PC-3 (cell line): ENCODE results near the gene TLR8. TPM values are rescaled to one million over a fixed set of nuclear protein-coding genes. Genes with fewer than 3 reads are reported as not detected.

ENCODE experiments used
- ATAC-seq: fragments of 200-7000 bp; cut with Tn5 transposase; 2 replicates; pipeline ENCODE4 v1.9.1; 2020; ENCODE audit warnings: mild to moderate bottlenecking, moderate library complexity
- BruUV-seq: library from RNA; stranded (reverse); fragments of 400-500 nt; replicated peaks from 2 replicates; lab custom pipeline; 2021; lab: Mats Ljungman, UMichigan
- CTCF ChIA-PET: fragments of 300-600 bp; sonication (Branson Sonifier 250); formaldehyde crosslinking; loops from one replicate; lab custom pipeline; 2022; ENCODE audit warnings: antibody characterized with exemption; lab: Charles Lee
- POLR2A ChIA-PET: fragments of 300-600 bp; sonication (Branson Sonifier 250); formaldehyde crosslinking; loops from one replicate; lab custom pipeline; 2022; ENCODE audit warnings: antibody characterized with exemption; ENCODE audit not compliant: unreplicated experiment; lab: Charles Lee
- DNase-seq: peaks from one replicate; pipeline ENCODE4 v3.0.0-alpha.2; 2015
- H2AFZ ChIP-seq: fragments of 300-600 bp; sonication (generic); 2 replicates; pipeline ENCODE4 v1.6.0; 2016; ENCODE audit warnings: antibody characterized with exemption, low read length
- H3F3A ChIP-seq: fragments of 300-600 bp; sonication (generic); one replicate; pipeline ENCODE4 v1.6.0; 2017; ENCODE audit warnings: antibody characterized with exemption, low read length, control low read depth, mild to moderate bottlenecking; ENCODE audit not compliant: unreplicated experiment
- H3K27ac ChIP-seq: fragments of 300-600 bp; sonication (generic); 2 replicates; pipeline ENCODE4 v1.5.1; 2016; ENCODE audit warnings: mild to moderate bottlenecking, low read length
- H3K27me3 ChIP-seq: fragments of 300-600 bp; sonication (generic); 2 replicates; pipeline ENCODE4 v1.6.1; 2016; ENCODE audit warnings: low read length, mixed read lengths
- H3K36me3 ChIP-seq: fragments of 300-600 bp; sonication (generic); 2 replicates; pipeline ENCODE4 v1.6.1; 2016; ENCODE audit warnings: low read depth, mixed run types, low read length, mixed read lengths
- H3K4me1 ChIP-seq: fragments of 300-600 bp; sonication (generic); 2 replicates; pipeline ENCODE4 v1.5.1; 2016; ENCODE audit warnings: low read length; ENCODE audit not compliant: insufficient read depth
- H3K4me2 ChIP-seq: fragments of 300-600 bp; sonication (generic); 2 replicates; pipeline ENCODE4 v1.6.0; 2016; ENCODE audit warnings: low read length
- H3K4me3 ChIP-seq: fragments of 300-600 bp; sonication (generic); 2 replicates; pipeline ENCODE4 v1.5.1; 2016; ENCODE audit warnings: mild to moderate bottlenecking, low read length, mixed read lengths
- H3K79me2 ChIP-seq: fragments of 300-600 bp; sonication (generic); 2 replicates; pipeline ENCODE4 v1.6.1; 2017; ENCODE audit warnings: low read length, mixed read lengths
- H3K9ac ChIP-seq: fragments of 300-600 bp; sonication (generic); 2 replicates; pipeline ENCODE4 v1.6.0; 2016; ENCODE audit warnings: mild to moderate bottlenecking, low read length
- H3K9me2 ChIP-seq: fragments of 300-600 bp; sonication (generic); replicated peaks from 2 replicates; pipeline ENCODE4 v1.6.1; 2016; ENCODE audit warnings: mixed run types, low read length, mixed read lengths
- H3K9me3 ChIP-seq: fragments of 300-600 bp; sonication (generic); 2 replicates; pipeline ENCODE4 v1.6.1; 2016; ENCODE audit warnings: low read length, mixed read lengths
- H4K20me1 ChIP-seq: fragments of 300-600 bp; sonication (generic); 2 replicates; pipeline ENCODE4 v1.6.1; 2016; ENCODE audit warnings: low read length, mixed read lengths
- CTCF ChIP-seq: fragments of 300-600 bp; sonication (generic); conservative IDR thresholded peaks from 2 replicates; pipeline ENCODE4 v1.5.1; 2017; ENCODE audit warnings: antibody characterized with exemption, low read depth, mild to moderate bottlenecking, low read length
- EZH2 ChIP-seq: fragments of 300-600 bp; sonication (generic); IDR thresholded peaks from one replicate; pipeline ENCODE4 v1.6.1; 2017; ENCODE audit warnings: antibody characterized with exemption, mild to moderate bottlenecking, low read length; ENCODE audit not compliant: unreplicated experiment
- EZH2phosphoT487 ChIP-seq: fragments of 300-600 bp; sonication (generic); IDR thresholded peaks from 2 replicates; pipeline ENCODE4 v1.6.1; 2018; ENCODE audit warnings: mild to moderate bottlenecking, antibody characterized with exemption, low read length, borderline replicate concordance
- intact Hi-C: fragments of 100-400 bp; cut with micrococcal nuclease; formaldehyde crosslinking; loops from 2 replicates; pipeline ENCODE4 v1.9.0; 2023
- total RNA-seq: library from RNA; depleted of rRNA; stranded (reverse); fragments of >200 nt; gene quantifications from 2 replicates; pipeline ENCODE4 v1.2.3, GENCODE V29; 2014

TLR8 gene
- total RNA-seq, 1 experiment from 2014 or later: not detected

GRCh38 chrX:12891915-12892506, 14.4 kb upstream of the TLR8 start:
- Histone ChIP-seq H3K27me3 (no peaks in the 10 kb centered on the region), H4K20me1 (no peaks in the 10 kb centered on the region), H3K79me2 (no peaks in the 10 kb centered on the region), H3K4me3 (no peak overlapping the region), H3K36me3 (no peaks in the 10 kb centered on the region), H3K27ac (no peak overlapping the region), H3K9me3 (no peaks in the 10 kb centered on the region), H3K4me1 (no peaks in the 10 kb centered on the region), H3K9me2 (no peaks in the 10 kb centered on the region), H3F3A (no peaks in the 10 kb centered on the region), H3K9ac (no peak overlapping the region), H2AFZ (no peak overlapping the region), H3K4me2 (no peak overlapping the region)
- ChIA-PET POLR2A (no interaction called here), CTCF (no interaction called here)
- ATAC-seq (no peak), DNase-seq (no peak)
- intact Hi-C loops: no loop called here
- TF ChIP-seq EZH2phosphoT487: no peak
- TF ChIP-seq EZH2: no peak
- TF ChIP-seq CTCF: no peak
- no TSS peak for BruUV-seq

- Histone ChIP-seq H3F3A (no peaks in the 10 kb centered on the region), H3K27me3 (no peaks in the 10 kb centered on the region), H3K9ac (no peak overlapping the region), H4K20me1 (no peaks in the 10 kb centered on the region), H2AFZ (no peak overlapping the region), H3K36me3 (no peaks in the 10 kb centered on the region), H3K9me2 (no peaks in the 10 kb centered on the region), H3K4me2 (no peak overlapping the region), H3K27ac (no peak overlapping the region), H3K79me2 (no peaks in the 10 kb centered on the region), H3K9me3 (no peaks in the 10 kb centered on the region), H3K4me1 (no peaks in the 10 kb centered on the region), H3K4me3 (no peak overlapping the region)
- DNase-seq (no peak), ATAC-seq (no peak)
- ChIA-PET POLR2A (no interaction called here), CTCF (no interaction called here)
- BruUV-seq: no TSS peak
- intact Hi-C loops: no loop called here
- no peak for TF ChIP-seq EZH2
Measured at GRCh38 chrX:12892716-12893115, 13.7 kb upstream of the TLR8 start.

- Histone ChIP-seq H3K9ac (no peak overlapping the region), H3K27me3 (no peaks in the 10 kb centered on the region), H3K27ac (no peak overlapping the region), H3K79me2 (no peaks in the 10 kb centered on the region), H4K20me1 (no peaks in the 10 kb centered on the region), H3K4me3 (no peak overlapping the region), H3K36me3 (no peaks in the 10 kb centered on the region), H3K4me1 (no peaks in the 10 kb centered on the region), H3F3A (no peaks in the 10 kb centered on the region), H3K4me2 (no peak overlapping the region), H3K9me3 (no peaks in the 10 kb centered on the region), H2AFZ (no peak overlapping the region), H3K9me2 (no peaks in the 10 kb centered on the region)
- TF ChIP-seq EZH2: no peak
- no peak for TF ChIP-seq EZH2phosphoT487
- TF ChIP-seq CTCF: peak; percentile 84
- ATAC-seq: peak; percentile 58
- ChIA-PET POLR2A (no interaction called here), CTCF (no interaction called here)
- intact Hi-C loops: loop anchor here (1.0 kb wide), 1 partner anchor 80 kb away; no protein-coding TSS in a partner anchor
- DNase-seq: peak; percentile 55
- BruUV-seq: no TSS peak
Measured at GRCh38 chrX:12894074-12895030, 12.1 kb upstream of the TLR8 start.
